Liver (tissue), 9 donors: Measurements from ENCODE around the gene SLC22A3. TPM values are rescaled to one million over a fixed set of nuclear protein-coding genes. Genes with fewer than 3 reads are reported as not detected.

Experiments used
- DNase-seq: peaks from one replicate; pipeline ENCODE4 v3.0.0-alpha.2; 2017; ENCODE audit warnings: low spot score
- H3K27ac ChIP-seq, 2 donors: one replicate each; pipeline ENCODE4 v1.7.0; 2013; ENCODE audit warnings: inconsistent platforms in 2 of 2, low read length in 2 of 2, control low read depth in 1 of 2, low read depth in 1 of 2, mild to moderate bottlenecking in 1 of 2
- H3K27me3 ChIP-seq, 4 donors: one replicate each; pipeline versions ENCODE4 v1.6.1 to v1.7.0; 2013; ENCODE audit warnings: low read length in 3 of 4, inconsistent platforms in 1 of 4, mild to moderate bottlenecking in 1 of 4, moderate library complexity in 1 of 4; ENCODE audit not compliant: control insufficient read depth in 4 of 4, insufficient read depth in 4 of 4
- H3K36me3 ChIP-seq, 4 donors: one replicate each; pipeline versions ENCODE4 v1.6.1 to v1.7.0; 2013; ENCODE audit warnings: low read length in 3 of 4, mild to moderate bottlenecking in 3 of 4, low read depth in 1 of 4, moderate library complexity in 1 of 4; ENCODE audit not compliant: control insufficient read depth in 4 of 4, insufficient read depth in 3 of 4
- H3K4me1 ChIP-seq, 4 donors: one replicate each; pipeline versions ENCODE4 v1.6.1 to v1.7.0; 2013; ENCODE audit warnings: low read length in 3 of 4, mild to moderate bottlenecking in 3 of 4, moderate library complexity in 1 of 4; ENCODE audit not compliant: control insufficient read depth in 4 of 4, insufficient read depth in 4 of 4
- H3K4me3 ChIP-seq, 3 donors: one replicate each; pipeline versions ENCODE4 v1.6.1 to v1.7.0; 2013; ENCODE audit warnings: low read length in 3 of 3, control low read depth in 1 of 3, low read depth in 1 of 3, mild to moderate bottlenecking in 1 of 3
- H3K9ac ChIP-seq, 2 donors: one replicate each; pipeline ENCODE4 v1.7.0; 2013; ENCODE audit warnings: low read length in 2 of 2, mild to moderate bottlenecking in 2 of 2, moderate library complexity in 2 of 2, control low read depth in 1 of 2, low read depth in 1 of 2
- H3K9me3 ChIP-seq, 4 donors: one replicate each; pipeline versions ENCODE4 v1.6.1 to v1.7.0; 2013; ENCODE audit warnings: low read length in 3 of 4; ENCODE audit not compliant: control insufficient read depth in 4 of 4
- EGR1 ChIP-seq, 2 donors: IDR thresholded peaks; 2 replicates each; pipeline ENCODE4 v1.6.1; 2016 to 2018; ENCODE audit warnings: antibody characterized with exemption in 2 of 2, low read depth in 2 of 2
- FOXA2 ChIP-seq: IDR thresholded peaks from 2 replicates; pipeline ENCODE4 v1.6.1; 2016; ENCODE audit warnings: antibody characterized with exemption
- HNF4A ChIP-seq, 2 donors: conservative IDR thresholded peaks; 2 replicates each; pipeline ENCODE4 v1.6.1; 2016; ENCODE audit warnings: antibody characterized with exemption in 2 of 2, mild to moderate bottlenecking in 2 of 2
- HNF4G ChIP-seq: IDR thresholded peaks from 2 replicates; pipeline ENCODE4 v1.6.1; 2016; ENCODE audit warnings: antibody characterized with exemption
- JUND ChIP-seq, 2 donors: IDR thresholded peaks; 2 replicates each; pipeline ENCODE4 v1.6.1; 2016; ENCODE audit warnings: antibody characterized with exemption in 2 of 2
- MAX ChIP-seq: IDR thresholded peaks from 2 replicates; pipeline ENCODE4 v1.6.1; 2016; ENCODE audit warnings: antibody characterized with exemption
- RAD21 ChIP-seq, 2 donors: IDR thresholded peaks; 2 replicates each; pipeline ENCODE4 v1.6.1; 2016; ENCODE audit warnings: antibody characterized with exemption in 2 of 2, mild to moderate bottlenecking in 2 of 2
- RXRA ChIP-seq, 2 donors: IDR thresholded peaks; 2 replicates each; pipeline ENCODE4 v1.6.1; 2017 to 2018; ENCODE audit warnings: antibody characterized with exemption in 2 of 2, mild to moderate bottlenecking in 1 of 2
- SP1 ChIP-seq: IDR thresholded peaks from 2 replicates; pipeline ENCODE4 v1.6.1; 2018; ENCODE audit warnings: antibody characterized with exemption, mild to moderate bottlenecking
- YY1 ChIP-seq: IDR thresholded peaks from 2 replicates; pipeline ENCODE4 v1.6.1; 2016; ENCODE audit warnings: antibody characterized with exemption, mild to moderate bottlenecking
- ZBTB33 ChIP-seq: IDR thresholded peaks from 2 replicates; pipeline ENCODE4 v1.6.1; 2016; ENCODE audit warnings: antibody characterized with exemption
- WGBS: extraction: QIAGEN DNeasy Blood & Tissue Kit; methylation state at CpG from one replicate; pipeline ENCODE4 v1.1.7; 2013; 5-methylcytosine and 5-hydroxymethylcytosine counted together
- polyA plus RNA-seq, 2 donors: library from polyadenylated mRNA; stranded (reverse) in 1 of 2; unstranded in 1 of 2; fragments of 200-250 nt in 1 of 2; fragments of >200 nt in 1 of 2; fragmentation: Nextera tagmentation in 1 of 2; extraction: Ambion mirVana in 1 of 2; gene quantifications; one replicate each; pipeline versions ENCODE4 v1.2.1 to v1.2.3, GENCODE V29; 2013 to 2015
- total RNA-seq, 2 donors: library from RNA; depleted of rRNA; stranded (reverse); fragments of >200 nt; gene quantifications; one replicate each; pipeline ENCODE4 v1.2.3, GENCODE V29; 2014
- TF ChIP-seq, protein P1 (sequence below): IDR thresholded peaks from 2 replicates; pipeline ENCODE4 v1.6.1; 2016; ENCODE audit warnings: antibody characterized with exemption, mild to moderate bottlenecking
- TF ChIP-seq, protein P2 (sequence below): fragments of 150-350 bp; IDR thresholded peaks from 2 replicates; pipeline ENCODE4 v1.5.1; 2017; ENCODE audit warnings: improper control_type of control experiment, low read depth, low read length; ENCODE audit not compliant: missing input control
- TF ChIP-seq, protein P3 (sequence below): IDR thresholded peaks from 2 replicates; pipeline ENCODE4 v1.6.1; 2016; ENCODE audit warnings: antibody characterized with exemption
- donor health status: healthy.
- donor health status: healthy.
- donor health status: healthy.
- donor health status: healthy.
- donor health status: healthy.

Gene SLC22A3
- total and polyA plus RNA-seq, 4 donors: 7.6 to 40.9 (median 19.4) TPM

GRCh38 chr6:160378218-160378617, 30.0 kb downstream of the SLC22A3 start:
- DNase-seq: no peak
- Histone ChIP-seq H3K9me3 (no peaks in the 10 kb centered on the region), H3K27me3 (no peaks in the 10 kb centered on the region), H3K4me3 (no peak overlapping the region), H3K36me3 (no peaks in the 10 kb centered on the region), H3K9ac (no peak overlapping the region), H3K27ac (peak overlapping the region; percentile 40 to 48), H3K4me1 (peaks cover 0 to 11% (median 3%) of the 10 kb centered on the region in 4 donors)
- 46% methylated on average over 5 of the region's 5 CpGs for WGBS
- no peak for TF ChIP-seq FOXA2
- TF ChIP-seq JUND (IDR thresholded peaks at IDR 0.05): peak in 1 of 2 donors; percentile 52
- TF ChIP-seq, protein P1, sequence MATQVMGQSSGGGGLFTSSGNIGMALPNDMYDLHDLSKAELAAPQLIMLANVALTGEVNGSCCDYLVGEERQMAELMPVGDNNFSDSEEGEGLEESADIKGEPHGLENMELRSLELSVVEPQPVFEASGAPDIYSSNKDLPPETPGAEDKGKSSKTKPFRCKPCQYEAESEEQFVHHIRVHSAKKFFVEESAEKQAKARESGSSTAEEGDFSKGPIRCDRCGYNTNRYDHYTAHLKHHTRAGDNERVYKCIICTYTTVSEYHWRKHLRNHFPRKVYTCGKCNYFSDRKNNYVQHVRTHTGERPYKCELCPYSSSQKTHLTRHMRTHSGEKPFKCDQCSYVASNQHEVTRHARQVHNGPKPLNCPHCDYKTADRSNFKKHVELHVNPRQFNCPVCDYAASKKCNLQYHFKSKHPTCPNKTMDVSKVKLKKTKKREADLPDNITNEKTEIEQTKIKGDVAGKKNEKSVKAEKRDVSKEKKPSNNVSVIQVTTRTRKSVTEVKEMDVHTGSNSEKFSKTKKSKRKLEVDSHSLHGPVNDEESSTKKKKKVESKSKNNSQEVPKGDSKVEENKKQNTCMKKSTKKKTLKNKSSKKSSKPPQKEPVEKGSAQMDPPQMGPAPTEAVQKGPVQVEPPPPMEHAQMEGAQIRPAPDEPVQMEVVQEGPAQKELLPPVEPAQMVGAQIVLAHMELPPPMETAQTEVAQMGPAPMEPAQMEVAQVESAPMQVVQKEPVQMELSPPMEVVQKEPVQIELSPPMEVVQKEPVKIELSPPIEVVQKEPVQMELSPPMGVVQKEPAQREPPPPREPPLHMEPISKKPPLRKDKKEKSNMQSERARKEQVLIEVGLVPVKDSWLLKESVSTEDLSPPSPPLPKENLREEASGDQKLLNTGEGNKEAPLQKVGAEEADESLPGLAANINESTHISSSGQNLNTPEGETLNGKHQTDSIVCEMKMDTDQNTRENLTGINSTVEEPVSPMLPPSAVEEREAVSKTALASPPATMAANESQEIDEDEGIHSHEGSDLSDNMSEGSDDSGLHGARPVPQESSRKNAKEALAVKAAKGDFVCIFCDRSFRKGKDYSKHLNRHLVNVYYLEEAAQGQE: no peak
- TF ChIP-seq RAD21 (IDR thresholded peaks at IDR 0.05): peak in 1 of 2 donors; percentile 8
- TF ChIP-seq HNF4A (conservative IDR thresholded peaks at IDR 0.05): peak; percentile 7 to 47
- peak; percentile 68 for TF ChIP-seq YY1
- peak; percentile 43 for TF ChIP-seq ZBTB33
- TF ChIP-seq, protein P2, sequence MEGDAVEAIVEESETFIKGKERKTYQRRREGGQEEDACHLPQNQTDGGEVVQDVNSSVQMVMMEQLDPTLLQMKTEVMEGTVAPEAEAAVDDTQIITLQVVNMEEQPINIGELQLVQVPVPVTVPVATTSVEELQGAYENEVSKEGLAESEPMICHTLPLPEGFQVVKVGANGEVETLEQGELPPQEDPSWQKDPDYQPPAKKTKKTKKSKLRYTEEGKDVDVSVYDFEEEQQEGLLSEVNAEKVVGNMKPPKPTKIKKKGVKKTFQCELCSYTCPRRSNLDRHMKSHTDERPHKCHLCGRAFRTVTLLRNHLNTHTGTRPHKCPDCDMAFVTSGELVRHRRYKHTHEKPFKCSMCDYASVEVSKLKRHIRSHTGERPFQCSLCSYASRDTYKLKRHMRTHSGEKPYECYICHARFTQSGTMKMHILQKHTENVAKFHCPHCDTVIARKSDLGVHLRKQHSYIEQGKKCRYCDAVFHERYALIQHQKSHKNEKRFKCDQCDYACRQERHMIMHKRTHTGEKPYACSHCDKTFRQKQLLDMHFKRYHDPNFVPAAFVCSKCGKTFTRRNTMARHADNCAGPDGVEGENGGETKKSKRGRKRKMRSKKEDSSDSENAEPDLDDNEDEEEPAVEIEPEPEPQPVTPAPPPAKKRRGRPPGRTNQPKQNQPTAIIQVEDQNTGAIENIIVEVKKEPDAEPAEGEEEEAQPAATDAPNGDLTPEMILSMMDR: no peak
- TF ChIP-seq MAX: peak; percentile 75
- TF ChIP-seq HNF4G: no peak
- TF ChIP-seq RXRA (IDR thresholded peaks at IDR 0.05): peak; percentile 23 to 55
- no peak for TF ChIP-seq SP1
- no peak for TF ChIP-seq EGR1 (IDR thresholded peaks at IDR 0.05; ENCODE audit: low read depth in 2 of 2)

DNA sequence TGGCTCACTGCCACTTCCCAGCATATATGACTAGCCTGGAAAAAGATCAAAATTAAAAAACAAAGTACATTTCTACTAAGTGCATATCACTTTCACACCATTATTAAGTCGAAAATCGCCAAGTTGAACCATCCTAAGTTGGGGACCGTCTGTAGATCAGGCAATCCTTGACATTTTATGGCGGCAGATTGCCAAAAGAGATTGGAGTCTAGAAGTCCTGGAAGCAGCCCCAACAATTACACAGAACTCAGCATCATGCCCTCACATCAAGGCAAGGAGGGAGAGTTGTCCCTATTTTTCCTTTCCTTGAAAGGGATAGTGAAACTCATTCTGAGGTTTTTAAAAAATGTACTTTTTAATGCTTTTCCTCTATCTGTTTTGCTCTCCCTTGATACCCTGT, 30.7 kb downstream of the SLC22A3 start:
- 83% methylated on average over 4 of the region's 4 CpGs for WGBS
- Histone ChIP-seq H3K27ac (peak overlapping the region; percentile 40 to 48), H3K9ac (no peak overlapping the region)

More for the DNA sequence above, 30.7 kb downstream of the SLC22A3 start:
- no peak overlapping the region for H3K4me3 ChIP-seq
- peaks cover 0 to 7% (median 2%) of the 10 kb centered on the region in 4 donors for H3K4me1 ChIP-seq
- H3K27me3 ChIP-seq: no peaks in the 10 kb centered on the region
- TF ChIP-seq EGR1 (IDR thresholded peaks at IDR 0.05; ENCODE audit: low read depth in 2 of 2) (no peak), RXRA (IDR thresholded peaks at IDR 0.05) (no peak), MAX (no peak), FOXA2 (no peak), YY1 (no peak)
- TF ChIP-seq, protein P1: no peak
- TF ChIP-seq, protein P3, sequence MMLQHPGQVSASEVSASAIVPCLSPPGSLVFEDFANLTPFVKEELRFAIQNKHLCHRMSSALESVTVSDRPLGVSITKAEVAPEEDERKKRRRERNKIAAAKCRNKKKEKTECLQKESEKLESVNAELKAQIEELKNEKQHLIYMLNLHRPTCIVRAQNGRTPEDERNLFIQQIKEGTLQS: no peak
- DNase-seq: no peak
- no peaks in the 10 kb centered on the region for H3K36me3 ChIP-seq
- H3K9me3 ChIP-seq: no peaks in the 10 kb centered on the region
